Ovary (tissue), 9 donors: ENCODE results near the gene LIPH. TPM values are rescaled to one million over a fixed set of nuclear protein-coding genes. Genes with fewer than 3 reads are reported as not detected.

Experiments used
- DNase-seq, 5 donors: peaks; one replicate each; pipeline ENCODE4 v3.0.0-alpha.2; 2019 to 2020
- H3K27ac ChIP-seq, 2 donors: fragments of 200-600 bp; one replicate each; pipeline versions ENCODE4 v1.5.1 to v1.8.0; 2019 to 2022
- H3K27me3 ChIP-seq: fragments of 200-600 bp; one replicate; pipeline ENCODE4 v1.8.0; 2022
- H3K36me3 ChIP-seq: fragments of 200-600 bp; sonication (generic); one replicate; pipeline ENCODE4 v1.5.1; 2019
- H3K4me1 ChIP-seq: one replicate; pipeline ENCODE4 v1.8.1; 2013; ENCODE audit warnings: mild to moderate bottlenecking, moderate library complexity; ENCODE audit not compliant: insufficient read depth
- H3K4me3 ChIP-seq: fragments of 200-600 bp; sonication (generic); one replicate; pipeline ENCODE4 v1.5.1; 2017
- H3K9me3 ChIP-seq, 2 donors: fragments of 200-600 bp in 1 of 2; sonication (generic) in 1 of 2; one replicate each; pipeline versions ENCODE4 v1.5.1 to v1.8.1; 2013 to 2019; ENCODE audit warnings: mild to moderate bottlenecking in 1 of 2, moderate library complexity in 1 of 2
- CTCF ChIP-seq, 3 donors: fragments of 450-650 bp in 2 of 3; fragments of 200-600 bp in 1 of 3; IDR thresholded peaks; one replicate each; pipeline versions ENCODE4 v1.5.1 to v1.8.0; 2016 to 2022; ENCODE audit warnings: antibody characterized with exemption in 3 of 3, mild to moderate bottlenecking in 1 of 3
- EP300 ChIP-seq: sonication (generic); formaldehyde crosslinking; IDR thresholded peaks from one replicate; pipeline ENCODE4 v1.6.1; 2017; ENCODE audit warnings: antibody characterized with exemption
- POLR2A ChIP-seq: fragments of 450-650 bp; IDR thresholded peaks from one replicate; pipeline ENCODE4 v1.6.1; 2017; ENCODE audit warnings: antibody characterized with exemption, mild to moderate bottlenecking, moderate library complexity
- WGBS, 3 donors: extraction: QIAGEN DNeasy Blood & Tissue Kit in 1 of 3; methylation state at CpG; one replicate each; pipeline versions ENCODE4 v1.1.5 to v1.1.7; 2013 to 2017; 5-methylcytosine and 5-hydroxymethylcytosine counted together
- intact Hi-C, 4 donors: fragments of 100-400 bp; cut with DNase I; formaldehyde crosslinking; loops; one replicate each; pipeline versions ENCODE4 v1.11.0 to v1.15.1; 2022 to 2023
- polyA plus RNA-seq, 2 donors: library from polyadenylated mRNA; stranded (reverse); fragments of 200-250 nt in 1 of 2; fragments of 350-450 nt in 1 of 2; fragmentation: Illumina TruSeq in 1 of 2; extraction: RNeasy Lipid Tissue Mini Kit (QIAGEN cat#74804) in 1 of 2; gene quantifications; one replicate each; pipeline ENCODE4 v1.2.3, GENCODE V29; 2013 to 2014
- total RNA-seq, 7 donors: library from RNA; depleted of rRNA in 2 of 7; stranded (reverse); fragments of >200 nt in 2 of 7; fragmentation: NEBNext Ultra II Directional in 3 of 7; extraction: Animal tissue kit (Norgen Biotek cat#: 25700) in 3 of 7; gene quantifications; one replicate each; pipeline versions ENCODE4 v1.1.0 to v1.2.4, GENCODE V29; 2016 to 2023
- donor health status: DM: no; HTN: no; CAD: no; lungs with moderate emphysema.
- donor health status: DM: no; HTN: no; CAD: no.
- donor health status: Bipolar disorder and iron deficiency.
- donor health status: DM: yes; HTN: yes; CAD: no.
- donor health status: DM: no; HTN: no; CAD: no.
- donor health status: DM: yes; HTN: yes; CAD: no.

The LIPH gene
- total and polyA plus RNA-seq, 9 donors = 0.12 to 12.1 (median 0.69) TPM; not detected in 2

DNA sequence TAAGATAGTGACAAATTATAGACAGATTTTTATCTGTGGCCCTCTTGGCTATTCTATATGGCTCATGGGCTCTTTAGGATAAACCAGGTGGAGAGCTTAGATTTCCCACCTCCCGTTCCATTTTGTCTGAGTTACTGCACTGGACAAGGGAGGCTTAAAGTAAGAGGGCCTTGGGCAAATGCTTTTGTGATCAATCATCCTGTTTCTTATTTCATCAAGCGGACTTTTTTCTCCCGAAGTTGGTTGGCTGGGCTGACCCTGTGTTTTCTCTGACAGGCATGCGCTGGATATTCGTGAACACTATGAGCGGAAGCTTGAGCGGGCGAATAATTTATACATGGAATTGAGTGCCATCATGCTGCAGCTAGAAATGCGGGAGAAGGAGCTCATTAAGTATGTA lies 86.9 kb downstream of the LIPH start:
- Histone ChIP-seq H3K27me3 (no peaks in the 10 kb centered on the region), H3K27ac (no peak overlapping the region), H3K4me1 (no peaks in the 10 kb centered on the region), H3K36me3 (no peaks in the 10 kb centered on the region), H3K9me3 (no peaks in the 10 kb centered on the region), H3K4me3 (no peak overlapping the region)
- intact Hi-C loops = no loop called here
- 93 to 94% (median 93%) methylated on average over 9 of the region's 9 CpGs for WGBS, 3 donors
- no peak for DNase-seq
- TF ChIP-seq POLR2A (no peak), EP300 (no peak), CTCF (IDR thresholded peaks at IDR 0.05) (no peak)

GRCh38 chr3:185460719-185461350 lies 91.6 kb downstream of the LIPH start:
- intact Hi-C loops = no loop called here
- TF ChIP-seq CTCF (IDR thresholded peaks at IDR 0.05) = no peak
- no peak for TF ChIP-seq POLR2A
- no peak for TF ChIP-seq EP300
- DNase-seq = no peak
- Histone ChIP-seq H3K27me3 (no peaks in the 10 kb centered on the region), H3K27ac (no peak overlapping the region), H3K9me3 (no peaks in the 10 kb centered on the region), H3K36me3 (no peaks in the 10 kb centered on the region), H3K4me3 (no peak overlapping the region), H3K4me1 (no peaks in the 10 kb centered on the region)
- WGBS, 3 donors = 77 to 82% (median 81%) methylated on average over 6 of the region's 6 CpGs

DNA sequence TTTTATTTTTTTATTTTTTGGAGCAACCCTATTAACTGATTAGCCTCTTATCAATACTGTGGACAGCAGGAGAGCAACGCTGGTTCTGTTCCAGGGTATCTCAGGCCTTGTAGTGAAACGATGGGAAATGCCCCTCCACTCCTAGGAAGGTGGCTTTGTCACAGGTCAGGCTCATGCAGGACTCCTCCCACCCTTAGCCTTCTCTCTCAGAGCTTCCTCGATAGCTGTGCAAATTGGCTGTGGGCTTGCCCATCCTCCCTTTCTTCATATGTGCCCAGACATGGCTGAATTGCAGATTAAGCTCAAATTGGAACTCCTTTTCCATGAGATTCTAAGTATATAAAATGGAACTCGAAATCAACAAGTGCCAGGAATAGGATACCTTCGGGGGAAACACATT lies 92.1 kb downstream of the LIPH start:
- no peak for DNase-seq
- intact Hi-C loops = no loop called here

DNA sequence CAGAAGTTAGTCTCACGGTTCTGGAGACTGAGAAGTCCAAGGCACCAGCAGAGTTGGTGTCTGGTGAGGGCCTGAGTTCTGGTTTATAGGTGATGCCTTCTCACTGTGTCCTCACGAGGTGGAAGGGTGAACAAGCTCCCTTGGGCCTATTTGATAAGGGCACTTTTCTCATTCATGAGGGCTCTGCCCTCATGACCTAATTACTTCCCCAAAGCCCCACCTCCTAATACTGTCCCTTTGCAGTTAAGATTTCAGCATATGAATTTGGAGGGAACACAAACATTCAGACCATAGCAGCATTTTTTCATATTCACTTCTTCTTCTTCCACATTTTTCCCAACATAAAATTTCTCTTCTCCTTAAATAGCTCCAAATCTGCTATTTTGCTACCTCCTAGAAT lies 95.0 kb downstream of the LIPH start:
- WGBS, 3 donors = 79 to 89% (median 85%) methylated on average over 2 of the region's 2 CpGs
- H3K4me3 ChIP-seq = no peak overlapping the region
- intact Hi-C loops = no loop called here
- H3K36me3 ChIP-seq = no peaks in the 10 kb centered on the region
- H3K27me3 ChIP-seq = no peaks in the 10 kb centered on the region
- H3K4me1 ChIP-seq = no peaks in the 10 kb centered on the region
- H3K27ac ChIP-seq = no peak overlapping the region
- no peak for DNase-seq
- H3K9me3 ChIP-seq = no peaks in the 10 kb centered on the region
- TF ChIP-seq POLR2A = no peak

More for the DNA sequence above, 92.1 kb downstream of the LIPH start:
- H3K27me3 ChIP-seq = no peaks in the 10 kb centered on the region
- H3K36me3 ChIP-seq = no peaks in the 10 kb centered on the region
- no peaks in the 10 kb centered on the region for H3K4me1 ChIP-seq
- no peaks in the 10 kb centered on the region for H3K9me3 ChIP-seq
- H3K4me3 ChIP-seq = no peak overlapping the region
- 76 to 85% (median 78%) methylated on average over 5 of the region's 5 CpGs for WGBS, 3 donors
- TF ChIP-seq POLR2A (no peak), CTCF (IDR thresholded peaks at IDR 0.05) (no peak), EP300 (no peak)
- H3K27ac ChIP-seq = no peak overlapping the region

Other genes with a start within 250 kb of the LIPH start
- 10 to 100 TPM; 14.5 to 40.5 (median 28.0) TPM for gene MAP3K13, start 189.5 kb downstream of the LIPH start, total RNA-seq
- gene MAP3K13, start 189.5 kb downstream of the LIPH start, polyA plus RNA-seq = 10 to 100 TPM; 21.0 to 29.8 TPM
- 10 to 100 TPM; 13.9 to 21.2 (median 17.8) TPM for gene TMEM41A, start 53.6 kb downstream of the LIPH start, total RNA-seq
- gene TMEM41A, start 53.6 kb downstream of the LIPH start, polyA plus RNA-seq = 10 to 100 TPM; 13.3 to 26.3 TPM
- 10 to 100 TPM; 17.0 to 51.6 (median 43.5) TPM for gene SENP2, start 33.7 kb upstream of the LIPH start, total RNA-seq
- gene SENP2, start 33.7 kb upstream of the LIPH start, polyA plus RNA-seq = 10 to 100 TPM; 16.0 to 49.3 TPM